GM20000 (cell line): ENCODE measurements around the gene ABLIM3.

ENCODE experiments used
- DNase-seq: peaks from one replicate; pipeline ENCODE4 v3.0.0; 2012; ENCODE audit warnings: low spot score
- CTCF ChIP-seq: IDR thresholded peaks from 2 replicates; pipeline ENCODE4 v1.5.1; 2012; ENCODE audit warnings: mild to moderate bottlenecking, control low read depth; ENCODE audit errors: extremely low read depth, missing control alignments

The ABLIM3 gene

GRCh38 chr5:149298163-149298562, 156.9 kb downstream of the ABLIM3 start:
- no peak for DNase-seq
- no peak for TF ChIP-seq CTCF

DNA sequence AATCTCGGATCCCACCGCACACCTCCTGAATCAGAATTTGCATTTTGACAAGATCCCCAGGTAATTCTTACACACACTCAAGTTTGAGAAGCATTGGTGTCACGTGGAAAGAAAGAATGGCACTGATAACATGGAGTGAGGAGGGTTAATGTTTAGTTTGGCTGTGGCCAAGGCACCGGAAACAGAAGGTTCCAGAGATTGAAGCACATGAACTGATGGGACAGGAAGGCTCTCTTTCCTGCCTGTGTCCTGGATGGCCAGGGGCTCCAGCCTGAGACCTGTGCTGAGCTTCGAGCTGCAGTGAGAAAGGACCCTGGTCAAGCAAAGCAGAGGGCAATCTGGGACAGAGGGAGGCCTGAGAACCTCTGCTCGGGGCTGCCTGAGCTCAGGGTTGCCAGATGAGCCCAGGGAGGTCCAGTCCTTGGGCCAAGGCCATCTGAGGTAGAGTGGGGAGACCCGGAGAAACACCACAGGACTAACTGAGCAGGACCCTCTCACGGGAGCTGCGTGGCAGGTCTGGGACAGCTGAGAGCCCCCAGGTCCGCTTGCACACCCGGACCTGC, 157.6 kb downstream of the ABLIM3 start:
- no peak for TF ChIP-seq CTCF
- no peak for DNase-seq

GRCh38 chr5:149299451-149300054, 158.3 kb downstream of the ABLIM3 start:
- DNase-seq: no peak
- TF ChIP-seq CTCF: no peak

DNA sequence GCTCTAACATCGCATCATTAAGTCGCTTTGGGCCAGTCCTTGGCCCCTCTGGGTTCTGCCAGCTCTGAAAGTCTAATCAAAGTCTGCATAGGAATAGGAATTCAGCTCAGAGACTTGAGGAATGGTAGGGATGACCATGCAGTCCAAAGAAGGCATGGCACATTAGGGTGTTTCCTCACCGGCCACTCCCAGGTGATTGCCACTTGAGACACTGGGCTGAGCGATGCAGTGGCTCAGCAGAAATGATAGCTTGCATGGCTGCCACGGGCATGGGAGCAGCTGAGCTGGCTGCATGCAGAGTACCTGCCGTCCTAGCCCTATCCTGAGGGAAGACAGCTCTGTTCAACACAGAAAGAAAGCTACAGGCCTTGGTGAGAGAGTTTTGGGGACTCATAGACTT, 159.1 kb downstream of the ABLIM3 start:
- TF ChIP-seq CTCF: no peak
- DNase-seq: no peak

GRCh38 chr5:149301049-149301743, 159.9 kb downstream of the ABLIM3 start:
- DNase-seq: no peak
- no peak for TF ChIP-seq CTCF

- no peak for TF ChIP-seq CTCF
- no peak for DNase-seq
Observed at GRCh38 chr5:149301744-149302380, 160.6 kb downstream of the ABLIM3 start.

- DNase-seq: no peak
- no peak for TF ChIP-seq CTCF
Observed at GRCh38 chr5:149302641-149303040, 161.3 kb downstream of the ABLIM3 start.
